Activated T-cell treated with anti-CD3 and anti-CD28 coated beads for 48 hours (primary cell): ENCODE results near the gene TSC22D2.

ENCODE experiments used
- DNase-seq: peaks from one replicate; pipeline ENCODE4 v3.0.0-alpha.2; 2020; ENCODE audit warnings: low read depth

TSC22D2 gene

DNA sequence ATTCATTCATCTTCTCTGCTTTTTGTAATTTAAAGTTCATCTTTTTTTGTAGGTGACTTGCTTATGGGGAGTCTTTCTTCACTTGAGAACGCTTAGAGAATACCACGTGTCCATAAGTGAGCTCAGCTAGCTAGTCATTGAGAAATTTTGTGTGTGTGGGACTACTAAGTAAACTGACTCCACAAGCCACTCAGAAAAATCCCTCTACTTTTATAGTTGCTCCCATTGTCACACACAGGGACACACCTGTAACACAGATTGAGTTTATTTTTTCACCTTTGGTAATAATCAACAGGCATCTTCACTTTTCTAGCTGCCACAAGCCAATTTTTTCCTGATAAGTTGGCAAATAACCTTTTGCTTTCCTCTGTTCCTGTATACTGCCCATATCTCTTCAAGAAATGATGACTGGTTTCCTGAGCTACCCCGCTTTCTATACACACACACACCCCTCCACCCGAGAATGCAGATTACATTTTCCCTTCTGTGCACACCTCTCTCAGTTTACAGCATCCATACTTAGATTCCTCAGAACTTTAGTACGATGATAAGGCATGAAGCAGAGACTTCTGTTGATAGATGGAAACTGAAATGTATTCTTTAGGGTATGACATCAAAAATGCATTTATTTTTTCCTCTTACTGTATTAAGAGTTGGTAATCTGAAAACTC, 4.6 kb downstream of the TSC22D2 start:
- no peak for DNase-seq

DNA sequence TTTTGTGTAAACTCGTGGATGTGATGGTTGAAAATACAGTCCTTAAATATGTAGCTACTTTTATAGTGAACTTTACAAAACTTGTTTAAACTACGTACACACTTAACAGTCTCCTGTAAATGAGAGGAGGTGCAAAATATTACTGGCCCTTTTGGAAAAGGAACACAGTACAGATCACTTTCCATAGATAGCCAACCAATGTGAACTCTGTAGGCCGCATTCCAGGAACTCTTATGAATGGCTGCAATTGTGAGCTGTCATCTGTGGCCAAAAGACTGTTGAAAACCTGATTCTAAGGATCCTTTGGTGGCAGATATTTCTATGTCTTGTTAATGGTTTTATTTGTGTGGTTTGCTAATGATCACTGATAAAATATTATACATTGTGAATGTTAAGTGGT, 6.2 kb downstream of the TSC22D2 start:
- DNase-seq, result no peak

DNA sequence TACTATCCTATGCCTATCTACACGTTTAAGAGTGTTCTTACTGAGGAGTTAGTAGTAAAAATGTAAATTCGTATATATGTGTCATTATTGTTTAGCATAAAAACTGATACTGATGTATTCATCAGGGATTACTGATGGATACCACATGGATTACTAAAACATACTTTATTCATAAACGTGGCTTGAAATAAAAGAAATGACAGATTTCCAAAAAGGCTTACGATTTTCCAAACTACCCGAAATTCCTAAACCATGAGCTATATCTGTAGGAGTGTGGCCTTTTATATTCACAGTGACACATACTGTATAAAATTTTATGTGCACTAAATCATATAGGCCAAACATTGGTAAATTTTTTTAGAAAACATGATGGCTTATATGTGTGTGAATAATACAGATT, 6.9 kb downstream of the TSC22D2 start:
- no peak for DNase-seq

DNA sequence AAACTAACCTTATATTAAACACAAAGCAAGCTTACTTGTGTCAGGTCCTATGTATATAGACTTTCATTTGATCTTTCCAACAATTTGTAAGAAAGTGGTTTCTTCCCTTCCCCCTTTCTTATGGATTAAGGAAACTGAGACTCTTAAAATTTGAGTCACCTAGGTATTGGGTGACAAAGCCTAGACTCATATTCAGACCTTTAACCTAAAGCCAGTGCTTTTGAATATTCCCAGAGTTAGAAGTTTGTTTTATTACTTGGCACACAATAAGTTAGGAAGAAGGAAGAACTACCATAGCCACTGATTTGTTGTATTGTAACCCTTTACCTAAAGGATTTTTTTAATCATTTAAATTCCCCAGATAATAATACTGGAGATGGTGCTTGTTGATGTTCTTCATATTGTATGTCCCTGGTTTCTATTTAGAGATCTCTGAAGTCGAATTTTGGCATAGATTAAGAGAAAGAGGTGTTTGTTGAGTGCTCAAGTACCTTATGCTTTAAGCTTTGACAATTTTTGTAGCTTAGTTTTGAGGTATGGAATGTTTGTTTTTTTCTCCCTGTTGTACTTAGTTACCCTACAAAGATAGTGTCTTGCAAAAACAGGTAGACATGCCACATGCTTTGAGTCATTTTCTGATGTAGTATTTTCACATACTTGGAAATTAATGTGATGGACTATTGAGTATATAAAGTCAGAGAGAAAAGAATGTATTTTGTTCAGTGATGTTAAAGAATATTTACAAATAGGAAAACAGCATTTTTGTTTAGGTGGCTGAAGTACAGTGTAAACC, 11.2 kb downstream of the TSC22D2 start:
- no peak for DNase-seq

GRCh38 chr3:150419959-150420358, 11.9 kb downstream of the TSC22D2 start:
- DNase-seq, result no peak

DNA sequence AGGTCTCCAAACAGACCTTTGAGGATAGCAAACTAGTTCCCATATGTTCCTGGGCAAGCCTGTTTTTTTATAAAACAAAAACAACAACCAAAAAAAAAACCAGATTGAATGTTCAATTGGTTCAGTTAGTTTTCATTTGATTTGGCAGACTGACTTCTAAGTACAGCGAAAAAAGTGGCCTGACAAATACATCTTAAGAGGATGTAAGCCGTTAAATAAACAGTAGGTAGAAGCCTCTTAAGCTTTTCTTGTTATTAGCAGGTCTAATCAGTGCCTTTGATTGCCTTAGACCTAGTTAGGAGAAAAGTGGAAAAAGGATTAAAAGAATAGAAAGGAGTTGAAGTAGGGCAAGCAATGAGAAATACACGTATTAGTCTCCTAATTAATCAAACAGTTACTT, 13.2 kb downstream of the TSC22D2 start:
- DNase-seq, result no peak

DNA sequence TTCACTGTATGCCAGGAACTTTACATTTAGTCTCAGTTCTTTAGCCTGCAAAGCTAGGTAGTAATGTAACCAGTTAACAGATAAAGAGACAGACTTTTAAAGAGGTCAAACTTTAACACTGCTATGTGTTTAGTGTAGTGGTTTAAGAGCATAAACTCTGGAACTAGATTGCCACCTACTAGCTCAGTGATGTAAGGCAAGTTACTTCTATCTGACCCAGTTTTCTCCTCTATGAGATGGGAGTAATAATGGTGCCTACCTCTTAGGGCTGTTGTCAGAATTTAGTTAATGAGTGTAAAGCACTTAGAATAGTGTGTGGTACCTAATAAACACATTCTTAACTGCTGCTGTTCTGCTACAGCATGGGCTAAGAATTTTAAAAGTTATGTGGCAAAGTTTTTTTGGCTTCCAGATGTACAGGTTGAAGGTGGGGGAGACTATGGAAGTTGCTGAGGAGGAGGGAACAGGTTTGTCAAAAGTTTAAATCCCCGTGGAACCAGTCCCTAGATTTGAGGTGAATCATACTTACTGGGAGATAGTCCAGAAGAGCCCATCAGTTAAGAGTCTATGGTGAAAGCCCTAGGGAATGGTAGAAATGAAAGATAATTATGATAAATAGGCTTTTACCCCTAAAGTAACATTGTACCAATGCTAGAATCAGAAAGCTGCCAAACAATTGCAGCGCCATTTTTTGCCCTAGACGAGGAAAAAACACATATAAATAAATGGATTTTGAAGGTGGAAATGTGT, 13.9 kb downstream of the TSC22D2 start:
- no peak for DNase-seq

DNA sequence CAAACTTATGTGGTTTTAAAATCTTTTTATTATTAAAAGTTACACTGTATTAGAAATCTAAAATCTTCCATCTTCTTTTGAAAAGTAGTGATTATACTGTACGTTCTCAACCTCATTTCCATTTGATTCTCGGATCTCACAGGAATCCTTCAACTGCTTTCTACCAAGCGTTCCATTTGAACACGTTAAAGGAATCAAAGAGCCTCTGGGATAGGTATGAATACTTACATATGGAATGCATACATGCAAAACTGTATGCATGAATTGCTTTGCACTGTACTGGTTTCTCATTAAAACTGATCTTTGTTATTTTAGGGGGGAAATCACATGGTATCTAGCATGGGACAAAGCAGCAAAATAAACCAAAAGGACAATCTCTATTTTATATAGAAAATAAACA, 14.8 kb downstream of the TSC22D2 start:
- DNase-seq, result no peak

- DNase-seq, result no peak
These were observed 15.7 kb downstream of the TSC22D2 start for GRCh38 chr3:150423761-150424160.

GRCh38 chr3:150426292-150426691, 18.2 kb downstream of the TSC22D2 start:
- DNase-seq, result no peak

DNA sequence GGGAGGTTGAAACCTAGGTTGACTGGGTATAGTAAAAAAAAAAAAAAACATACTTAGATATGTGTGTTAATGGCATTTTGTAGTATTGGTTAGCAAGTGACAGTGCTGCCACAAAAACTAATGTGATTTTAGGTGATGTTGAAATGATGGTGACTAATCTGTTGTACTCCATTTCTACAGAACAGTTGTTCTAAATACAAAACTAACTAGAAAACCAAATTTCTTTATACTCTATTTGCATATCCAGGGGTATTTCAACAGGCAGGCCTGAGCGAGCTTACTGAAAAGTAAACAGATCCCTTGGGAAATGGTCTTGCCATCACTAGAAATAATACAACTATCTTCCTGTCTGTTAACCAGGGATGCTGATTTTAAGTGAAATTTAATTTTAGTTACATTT, 20.5 kb downstream of the TSC22D2 start:
- no peak for DNase-seq

GRCh38 chr3:150429767-150430671, 21.9 kb downstream of the TSC22D2 start:
- no peak for DNase-seq

DNA sequence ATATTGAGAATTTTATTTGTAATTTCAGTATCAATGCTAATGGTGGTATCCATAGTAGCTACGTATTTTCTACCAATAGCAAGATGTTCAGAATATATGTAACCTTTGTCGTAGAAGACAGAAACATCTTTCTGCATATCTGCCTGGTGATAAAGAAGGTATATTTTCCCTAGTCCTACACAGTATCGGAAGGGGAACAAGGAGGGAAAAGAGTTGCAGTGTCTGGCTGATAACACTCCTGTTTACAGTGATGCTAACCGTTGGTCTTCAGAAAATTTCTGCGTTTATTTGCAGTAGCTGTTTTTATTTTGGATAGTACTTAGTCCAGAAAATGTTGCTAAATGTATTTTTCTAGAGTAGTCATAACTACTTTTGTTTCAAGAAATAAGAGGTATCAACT, 25.2 kb downstream of the TSC22D2 start:
- DNase-seq, result no peak

GRCh38 chr3:150434234-150434633, 26.1 kb downstream of the TSC22D2 start:
- DNase-seq, result no peak

GRCh38 chr3:150436161-150436560, 28.1 kb downstream of the TSC22D2 start:
- DNase-seq, result no peak

GRCh38 chr3:150439657-150440056, 31.6 kb downstream of the TSC22D2 start:
- no peak for DNase-seq

- DNase-seq, result no peak
These were observed 35.2 kb downstream of the TSC22D2 start for GRCh38 chr3:150443331-150443741.

DNA sequence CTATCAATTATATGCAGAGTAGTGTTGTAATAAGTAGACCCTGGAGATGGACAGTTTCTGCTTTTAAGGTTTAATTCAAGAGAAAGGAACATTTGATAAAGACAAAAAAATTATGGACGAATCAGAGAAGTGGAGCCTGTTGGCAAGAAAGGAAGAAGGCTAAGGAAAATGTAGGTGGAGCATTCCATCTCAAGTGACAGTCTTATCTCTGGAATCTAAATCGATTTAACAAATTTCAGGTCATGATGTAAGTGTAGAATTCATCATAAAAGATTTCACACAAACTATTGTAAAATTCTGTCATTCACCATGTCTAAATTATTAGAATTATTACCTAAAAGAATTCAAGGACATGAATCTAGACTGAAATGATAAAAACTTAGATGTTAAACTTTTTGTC, 36.3 kb downstream of the TSC22D2 start:
- DNase-seq, result no peak

- no peak for DNase-seq
These were observed 38.4 kb downstream of the TSC22D2 start for GRCh38 chr3:150446470-150446977.

DNA sequence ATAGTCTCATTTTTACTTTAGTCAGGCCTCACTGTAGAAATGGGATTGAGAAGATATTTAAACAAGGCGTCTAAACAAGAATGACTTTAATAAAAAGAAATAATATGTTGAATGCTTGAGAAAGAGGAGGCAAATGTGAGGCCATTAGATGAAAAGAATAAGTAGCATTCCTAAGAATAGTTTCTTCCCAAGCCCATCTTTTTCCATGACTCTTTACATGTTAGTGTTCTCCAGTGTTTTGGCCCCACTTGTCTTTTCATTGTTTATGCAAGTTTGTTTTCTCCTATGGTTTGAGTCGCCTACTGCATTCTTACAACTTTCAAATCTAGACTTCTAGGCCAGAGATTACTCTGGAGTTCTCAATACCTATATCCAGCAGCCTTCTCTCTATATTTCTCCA, 39.0 kb downstream of the TSC22D2 start:
- DNase-seq, result no peak

- DNase-seq, result no peak
These were observed 39.8 kb downstream of the TSC22D2 start for GRCh38 chr3:150447631-150448465.
